HG03575 (cell line): ENCODE results near the gene BCDIN3D.
"Not testable (repeated sequence)": the region's sequence is repeated elsewhere in the genome, so short reads cannot be mapped to it uniquely, and the experiment has no call there.

ENCODE experiments used
- ATAC-seq: cut with Tn5 transposase; IDR thresholded peaks from one replicate; pipeline ENCODE4 v1.9.1; 2021; ENCODE audit not compliant: unreplicated experiment, insufficient number of reproducible peaks, low FRiP score; ENCODE audit errors: extremely low read depth

BCDIN3D gene

GRCh38 chr12:49879065-49879464 is 36.2 kb upstream of the BCDIN3D start:
- ATAC-seq, result not testable (repeated sequence)

- ATAC-seq, result no peak
These were observed 35.1 kb upstream of the BCDIN3D start for GRCh38 chr12:49878021-49878420.

GRCh38 chr12:49877066-49877465 is 34.2 kb upstream of the BCDIN3D start:
- ATAC-seq, result no peak

- ATAC-seq, result no peak
These were observed 33.2 kb upstream of the BCDIN3D start for GRCh38 chr12:49876070-49876469.

- no peak for ATAC-seq
These were observed 32.3 kb upstream of the BCDIN3D start for GRCh38 chr12:49875115-49875720.

GRCh38 chr12:49874142-49874897 is 31.4 kb upstream of the BCDIN3D start:
- ATAC-seq, result no peak

GRCh38 chr12:49873361-49873934 is 30.5 kb upstream of the BCDIN3D start:
- no peak for ATAC-seq

- ATAC-seq, result no peak
These were observed 29.9 kb upstream of the BCDIN3D start for GRCh38 chr12:49872781-49873181.

GRCh38 chr12:49872381-49872780 is 29.5 kb upstream of the BCDIN3D start:
- no peak for ATAC-seq

- not testable (repeated sequence) for ATAC-seq
These were observed 28.9 kb upstream of the BCDIN3D start for GRCh38 chr12:49871811-49872251.

GRCh38 chr12:49871263-49871561 is 28.3 kb upstream of the BCDIN3D start:
- no peak for ATAC-seq

GRCh38 chr12:49870501-49871262 is 27.8 kb upstream of the BCDIN3D start:
- ATAC-seq, result no peak

GRCh38 chr12:49869816-49870500 is 27.1 kb upstream of the BCDIN3D start:
- ATAC-seq, result no peak

GRCh38 chr12:49868952-49869815 is 26.3 kb upstream of the BCDIN3D start:
- ATAC-seq, result no peak

GRCh38 chr12:49868449-49868848 is 25.5 kb upstream of the BCDIN3D start:
- ATAC-seq, result no peak

- ATAC-seq, result no peak
These were observed 24.9 kb upstream of the BCDIN3D start for GRCh38 chr12:49867570-49868341.

- no peak for ATAC-seq
These were observed 24.1 kb upstream of the BCDIN3D start for GRCh38 chr12:49866859-49867569.
